GM12874 (cell line): ENCODE data around the gene TXNDC2.

Experiments used
- CTCF ChIP-seq: IDR thresholded peaks from 2 replicates; pipeline ENCODE4 v1.5.1; 2011; ENCODE audit warnings: low read depth, mild to moderate bottlenecking, control low read depth, low read length, moderate library complexity; ENCODE audit not compliant: insufficient read depth

TXNDC2 gene

DNA sequence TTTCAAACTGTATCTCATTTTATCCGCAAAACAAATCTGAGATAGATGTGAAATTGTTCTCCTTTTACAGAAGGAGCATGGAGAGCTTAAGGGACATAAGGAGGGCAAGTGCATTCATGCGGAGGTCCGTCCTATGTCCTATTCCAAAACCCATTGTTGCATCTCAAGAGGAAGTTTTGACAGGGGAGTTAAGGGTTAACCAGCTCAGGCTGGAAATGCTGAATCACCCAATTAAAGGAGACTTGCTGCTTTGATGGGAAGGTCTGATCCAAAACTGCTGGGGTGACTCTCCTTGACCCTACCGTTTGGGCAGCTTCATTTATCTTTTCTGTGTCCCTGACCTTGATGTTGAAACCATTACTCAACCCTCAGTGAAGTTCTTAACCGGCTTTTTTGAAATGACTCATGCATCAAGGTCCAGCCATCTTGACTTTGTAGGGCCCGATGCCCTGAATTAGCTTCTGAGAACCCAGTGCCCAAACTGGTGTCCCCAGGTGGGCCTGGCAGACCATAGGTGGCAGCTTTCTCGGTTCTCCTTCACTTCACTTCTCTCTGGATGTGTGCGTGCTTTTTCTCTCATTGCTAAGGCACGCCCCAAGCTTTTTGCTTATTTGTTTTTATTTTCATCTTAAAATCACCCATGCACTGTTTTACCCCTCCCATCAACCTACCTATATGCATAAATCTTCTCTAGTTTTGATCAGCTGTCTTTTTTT is 15.9 kb upstream of the TXNDC2 start:
- no peak for TF ChIP-seq CTCF

- TF ChIP-seq CTCF, result no peak
Observed at GRCh38 chr18:9870431-9871008, 15.3 kb upstream of the TXNDC2 start.

- TF ChIP-seq CTCF, result no peak
Observed at GRCh38 chr18:9871244-9871746, 14.5 kb upstream of the TXNDC2 start.

DNA sequence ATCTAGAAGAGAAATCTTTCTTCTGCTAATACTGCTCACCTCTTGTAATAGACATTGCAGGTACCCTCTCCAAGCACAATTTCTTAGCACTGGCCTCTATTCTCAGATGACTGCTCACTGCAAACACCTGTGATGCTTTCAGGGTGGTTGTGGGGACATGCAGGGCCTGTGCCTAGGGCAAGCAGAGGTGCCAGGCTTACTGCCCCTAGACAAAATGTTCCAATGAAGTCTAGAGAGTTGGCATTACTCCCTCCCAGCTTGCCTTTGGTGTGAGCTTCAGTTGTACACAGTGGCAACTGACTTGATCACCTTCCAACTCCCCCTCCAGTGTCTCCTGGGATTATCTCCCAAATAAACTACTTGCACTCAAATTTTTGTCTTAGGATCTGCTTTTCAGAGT is 12.9 kb upstream of the TXNDC2 start:
- TF ChIP-seq CTCF, result no peak

- TF ChIP-seq CTCF, result no peak
Observed at GRCh38 chr18:9874728-9875127, 11.0 kb upstream of the TXNDC2 start.

- no peak for TF ChIP-seq CTCF
Observed at GRCh38 chr18:9876212-9876866, 9.4 kb upstream of the TXNDC2 start.

GRCh38 chr18:9876867-9877654 is 8.7 kb upstream of the TXNDC2 start:
- no peak for TF ChIP-seq CTCF
